Measurements from ENCODE around the gene B4GALT1. TPM values are rescaled to one million over a fixed set of nuclear protein-coding genes. Genes with fewer than 3 reads are reported as not detected.
"Not testable (repeated sequence)": the region's sequence is repeated elsewhere in the genome, so short reads cannot be mapped to it uniquely, and the experiment has no call there.

B4GALT1 gene
- total and polyA plus RNA-seq, 2 experiments from 2014 or later, result 63.9 to 78.3 TPM

GRCh38 chr9:33165263-33166151 lies 1.6 kb downstream of the B4GALT1 start:
- H3K27ac ChIP-seq, result peak overlapping the region; percentile 97
- H3K4me1 ChIP-seq (ENCODE audit: insufficient read depth), result peaks cover 53% of the 10 kb centered on the region
- H3K4me2 ChIP-seq, result peak overlapping the region; percentile 80
- H3K36me3 ChIP-seq (replicated peaks; ENCODE audit: insufficient read depth, low read depth), result no peaks in the 10 kb centered on the region
- DNase-seq (ENCODE audit: low spot score), result peak; percentile 71
- peak overlapping the region; percentile 84 for H3K4me3 ChIP-seq
- no peaks in the 10 kb centered on the region for H3K27me3 ChIP-seq
- H3K79me2 ChIP-seq, result peaks cover 58% of the 10 kb centered on the region
- 24% methylated on average over 10 of the region's 10 CpGs for WGBS (ENCODE audit: low lambda C conversion rate, missing lambda C conversion rate)
- H4K20me1 ChIP-seq (ENCODE audit: insufficient read depth, poor library complexity, severe bottlenecking), result no peaks in the 10 kb centered on the region
- no peaks in the 10 kb centered on the region for H3K9me3 ChIP-seq (ENCODE audit: low read depth)
- no peak for TF ChIP-seq CTCF (IDR thresholded peaks at IDR 0.05; ENCODE audit: poor library complexity)
- TF ChIP-seq EZH2phosphoT487 (IDR thresholded peaks at IDR 0.05; ENCODE audit: low read depth, severe bottlenecking, unreplicated experiment), result no peak
- TF ChIP-seq EZH2 (IDR thresholded peaks at IDR 0.05; ENCODE audit: borderline replicate concordance), result no peak
- no peaks in the 10 kb centered on the region for H3K9me2 ChIP-seq (replicated peaks; ENCODE audit: insufficient read depth)
- H2AFZ ChIP-seq, result no peak overlapping the region

DNA sequence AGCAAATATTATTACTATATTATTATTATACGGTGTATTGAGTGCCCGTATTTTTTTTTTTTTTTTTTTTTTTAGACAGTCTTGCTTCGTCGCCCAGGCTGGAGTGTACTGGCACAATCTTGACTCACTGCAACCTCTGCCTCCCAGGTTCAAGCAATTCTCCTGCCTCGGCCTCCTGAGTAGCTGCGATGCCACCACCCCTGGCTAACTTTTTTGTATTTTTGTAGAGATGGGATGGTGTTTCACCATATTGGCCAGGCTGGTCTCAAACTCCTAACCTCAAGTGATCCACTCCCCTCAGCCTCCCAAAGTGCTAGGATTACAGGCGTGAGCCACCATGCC lies 2.2 kb downstream of the B4GALT1 start:
- WGBS (ENCODE audit: low lambda C conversion rate, missing lambda C conversion rate), result 82% methylated on average over 7 of the region's 7 CpGs
- not testable (repeated sequence) for H3K9me2 ChIP-seq (replicated peaks; ENCODE audit: insufficient read depth); H3K9me3 ChIP-seq (ENCODE audit: low read depth); H3K36me3 ChIP-seq (replicated peaks; ENCODE audit: insufficient read depth, low read depth); H2AFZ ChIP-seq; DNase-seq (ENCODE audit: low spot score); H4K20me1 ChIP-seq (ENCODE audit: insufficient read depth, poor library complexity, severe bottlenecking); H3K27me3 ChIP-seq
- H3K27ac ChIP-seq, result peak overlapping the region; percentile 97
- peak overlapping the region; percentile 80 for H3K4me2 ChIP-seq
- H3K4me3 ChIP-seq, result peak overlapping the region; percentile 84
- peaks cover 64% of the 10 kb centered on the region for H3K79me2 ChIP-seq
- H3K4me1 ChIP-seq (ENCODE audit: insufficient read depth), result peaks cover 59% of the 10 kb centered on the region

DNA sequence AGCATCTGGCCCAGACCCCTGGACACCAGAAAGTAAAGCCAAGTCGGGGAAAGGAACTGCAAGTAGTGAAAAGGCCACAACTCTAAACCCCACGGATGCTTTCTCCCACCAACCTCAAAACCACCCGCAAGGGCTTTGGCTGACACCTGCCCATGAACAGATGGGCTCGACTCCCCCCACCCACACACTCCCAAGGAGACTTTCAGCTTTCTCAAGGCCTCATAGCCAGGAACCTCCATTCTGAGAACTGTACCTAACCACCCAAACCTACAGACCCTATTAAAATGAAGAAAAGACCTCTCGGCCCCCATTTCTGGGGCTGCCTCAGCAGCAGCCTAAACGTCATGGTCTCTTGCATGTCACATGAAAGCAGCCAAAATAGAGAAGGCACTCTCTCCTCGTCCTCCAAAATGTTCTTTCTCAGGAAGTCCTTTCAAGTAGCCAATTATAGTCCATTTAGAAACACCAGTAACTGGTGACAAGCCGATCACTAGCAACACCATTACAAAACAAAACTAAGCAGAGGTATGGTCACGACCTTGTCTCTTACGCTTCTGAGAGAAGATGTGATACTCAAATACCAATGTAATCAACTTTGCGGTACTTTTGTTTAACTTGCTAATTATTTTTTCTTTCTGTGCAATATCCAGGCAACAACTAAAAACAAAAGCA lies 2.9 kb downstream of the B4GALT1 start:
- DNase-seq (ENCODE audit: low spot score), result no peak
- WGBS (ENCODE audit: low lambda C conversion rate, missing lambda C conversion rate), result 74% methylated on average over 11 of the region's 11 CpGs
- peaks cover 65% of the 10 kb centered on the region for H3K4me1 ChIP-seq (ENCODE audit: insufficient read depth)

More for the DNA sequence above, 2.9 kb downstream of the B4GALT1 start:
- H3K4me3 ChIP-seq, result peak overlapping the region; percentile 84
- H2AFZ ChIP-seq, result no peak overlapping the region
- peak overlapping the region; percentile 97 for H3K27ac ChIP-seq
- H3K36me3 ChIP-seq (replicated peaks; ENCODE audit: insufficient read depth, low read depth), result no peaks in the 10 kb centered on the region
- H3K9me3 ChIP-seq (ENCODE audit: low read depth), result no peaks in the 10 kb centered on the region
- H3K27me3 ChIP-seq, result no peaks in the 10 kb centered on the region
- H4K20me1 ChIP-seq (ENCODE audit: insufficient read depth, poor library complexity, severe bottlenecking), result peaks cover 1% of the 10 kb centered on the region
- H3K4me2 ChIP-seq, result peak overlapping the region; percentile 80
- H3K9me2 ChIP-seq (replicated peaks; ENCODE audit: insufficient read depth), result no peaks in the 10 kb centered on the region
- H3K79me2 ChIP-seq, result peaks cover 70% of the 10 kb centered on the region
- TF ChIP-seq EZH2 (IDR thresholded peaks at IDR 0.05; ENCODE audit: borderline replicate concordance), result no peak
- no peak for TF ChIP-seq EZH2phosphoT487 (IDR thresholded peaks at IDR 0.05; ENCODE audit: low read depth, severe bottlenecking, unreplicated experiment)
- no peak for TF ChIP-seq CTCF (IDR thresholded peaks at IDR 0.05; ENCODE audit: poor library complexity)

Data from hepatocyte (in vitro differentiated cells).